ENCODE measurements around the gene STX8. TPM values are rescaled to one million over a fixed set of nuclear protein-coding genes. Genes with fewer than 3 reads are reported as not detected.

The STX8 gene
- total and polyA plus RNA-seq, 9 of the 15 experiments (the other 6 are each of a cell fraction or from before 2014, with no cell fraction given) = 14.6 to 42.5 (median 22.1) TPM

GRCh38 chr17:9549215-9549614, 26.4 kb downstream of the STX8 start:
- Histone ChIP-seq H3K4me2 (ENCODE audit: insufficient read depth, low read length) (no peak overlapping the region), H2AFZ (ENCODE audit: low read depth, low read length) (no peak overlapping the region), H3K27ac (ENCODE audit: extremely low read depth, low read depth, low read length) (no peak overlapping the region), H3K9me3 (replicated peaks; ENCODE audit: control insufficient read depth, insufficient read depth, low read depth, low read length) (no peaks in the 10 kb centered on the region), H3K4me3 (no peak overlapping the region), H3K4me1 (replicated peaks in 1 of 2; ENCODE audit: control insufficient read depth in 2 of 2, insufficient read depth in 2 of 2, low read length in 2 of 2) (no peaks in the 10 kb centered on the region), H3K9ac (ENCODE audit: insufficient read depth in 1 of 2, low read depth in 2 of 2, low read length in 2 of 2) (no peak overlapping the region), H3K36me3 (ENCODE audit: control insufficient read depth, insufficient read depth, low read length) (no peaks in the 10 kb centered on the region), H3K79me2 (ENCODE audit: control insufficient read depth, insufficient read depth, low read length) (no peaks in the 10 kb centered on the region), H4K20me1 (replicated peaks; ENCODE audit: control insufficient read depth, insufficient read depth, low read length) (no peaks in the 10 kb centered on the region), H3K27me3 (ENCODE audit: control insufficient read depth in 2 of 2, insufficient read depth in 2 of 2, low read length in 2 of 2) (no peaks in the 10 kb centered on the region), H3K9me1 (ENCODE audit: control insufficient read depth, insufficient read depth, low read length) (no peaks in the 10 kb centered on the region)
- no peak for FAIRE-seq
- 13% methylated on average over 2 of the region's 2 CpGs for WGBS (ENCODE audit: insufficient coverage, low coverage, missing lambda C conversion rate)
- ATAC-seq = no peak
- no peak for TF ChIP-seq ID3 (CRISPR knock-in tag; IDR thresholded peaks at IDR 0.05)
- no peak for TF ChIP-seq ID3 (tag; IDR thresholded peaks at IDR 0.05)
- no peak for TF ChIP-seq ZNF134 (CRISPR knock-in tag; conservative IDR thresholded peaks at IDR 0.05)
- no peak for TF ChIP-seq CREB1 (IDR thresholded peaks at IDR 0.05)
- no peak for TF ChIP-seq CREB1 (CRISPR knock-in tag; IDR thresholded peaks at IDR 0.05)
- TF ChIP-seq POLR3G (IDR thresholded peaks at IDR 0.05; ENCODE audit: extremely low read depth, insufficient read length, insufficient replicate concordance) = no peak
- no peak for TF ChIP-seq TEAD2 (tag; IDR thresholded peaks at IDR 0.05)
- no peak for TF ChIP-seq NFIX (CRISPR knock-in tag; IDR thresholded peaks at IDR 0.05; ENCODE audit: low read depth)
- no peak for TF ChIP-seq ZNF717 (CRISPR knock-in tag; IDR thresholded peaks at IDR 0.05)
- TF ChIP-seq CGGBP1 (CRISPR knock-in tag; IDR thresholded peaks at IDR 0.05) = no peak
- no peak for TF ChIP-seq SNRNP70 (optimal IDR thresholded peaks at IDR 0.05; ENCODE audit: low read depth, low read length)
- no peak for TF ChIP-seq THAP7 (CRISPR knock-in tag; IDR thresholded peaks at IDR 0.05)
- TF ChIP-seq ZNF239 (CRISPR knock-in tag; IDR thresholded peaks at IDR 0.05) = no peak
- TF ChIP-seq GATAD2A (IDR thresholded peaks at IDR 0.05) = no peak
- no peak for TF ChIP-seq MEF2D (tag; conservative IDR thresholded peaks at IDR 0.05; ENCODE audit: low read depth)
- BruUV-seq (replicated peaks) = no TSS peak
- intact Hi-C loops (cut with micrococcal nuclease) = no loop called here
- no peak for DNase-seq (ENCODE audit: extremely low read depth in 1 of 4, low spot score in 3 of 4)
- ChIA-PET POLR2A (interaction anchor here (0.6 kb wide), 1 partner anchor 324 kb away, joined by 3 read pairs; no protein-coding TSS in a partner anchor), CTCF (ENCODE audit: low intra/inter-chr PET ratio) (no interaction called here)
- in situ Hi-C loops (cut with MboI) = loop anchor here (25.0 kb wide), 2 partner anchors 562 to 1162 kb away; partner anchors contain the start of genes KRABD2, RNF222 and RPL26
